Endothelial cell of umbilical vein (primary cell): Measurements from ENCODE around the gene SPDEF. TPM values are rescaled to one million over a fixed set of nuclear protein-coding genes. Genes with fewer than 3 reads are reported as not detected.

Source experiments
- BruUV-seq: library from RNA; stranded (reverse); fragments of 400-500 nt; replicated peaks from 2 replicates; lab custom pipeline; 2021; lab: Mats Ljungman, UMichigan
- CTCF ChIA-PET: fragments of 300-600, 350-600 bp; sonication (Branson Sonifier 250); formaldehyde crosslinking; loops from one replicate; lab custom pipeline; 2021; ENCODE audit warnings: antibody characterized with exemption, inconsistent platforms; lab: Charles Lee
- POLR2A ChIA-PET: fragments of 300-600, 350-600 bp; sonication (Branson Sonifier 250); formaldehyde crosslinking; loops from one replicate; lab custom pipeline; 2021; ENCODE audit warnings: antibody characterized with exemption, inconsistent platforms; lab: Charles Lee
- DNase-seq: peaks from one replicate; pipeline ENCODE4 v3.0.0-alpha.2; 2011; ENCODE audit warnings: low read depth, low spot score
- FAIRE-seq: peaks from 2 replicates; lab custom pipeline; 2011; peaks lifted over from hg19 to GRCh38; lab: Jason Lieb, UNC
- H2AFZ ChIP-seq: 2 replicates; pipeline ENCODE4 v1.6.0; 2012; ENCODE audit warnings: low read depth, low read length, control low read depth, inconsistent platforms
- H3K27ac ChIP-seq: 2 replicates; pipeline ENCODE4 v1.5.1; 2011; ENCODE audit warnings: low read depth, mild to moderate bottlenecking, control low read depth, low read length, moderate library complexity; ENCODE audit not compliant: insufficient read depth
- H3K27me3 ChIP-seq, 2 experiments: 2 replicates each; pipeline versions ENCODE4 v1.6.0 to v1.6.1; 2011; ENCODE audit warnings: low read length in 2 of 2, mixed read lengths in 1 of 2; ENCODE audit not compliant: control insufficient read depth in 2 of 2, insufficient read depth in 2 of 2
- H3K36me3 ChIP-seq, 2 experiments: 2 replicates in 1 of 2; 3 replicates in 1 of 2; pipeline ENCODE4 v1.5.1; 2011; ENCODE audit warnings: low read length in 2 of 2, mild to moderate bottlenecking in 1 of 2, moderate library complexity in 1 of 2; ENCODE audit not compliant: control insufficient read depth in 2 of 2, insufficient read depth in 2 of 2; ENCODE audit errors: extremely low read depth in 1 of 2
- H3K4me1 ChIP-seq: 3 replicates; pipeline ENCODE4 v1.5.1; 2011; ENCODE audit warnings: mild to moderate bottlenecking, low read length; ENCODE audit not compliant: control insufficient read depth, insufficient read depth; ENCODE audit errors: extremely low read depth
- H3K4me2 ChIP-seq: 2 replicates; pipeline ENCODE4 v1.6.1; 2011; ENCODE audit warnings: low read length, control low read depth, mixed read lengths; ENCODE audit not compliant: insufficient read depth
- H3K4me3 ChIP-seq, 3 experiments: fragments of 200-600 bp in 1 of 3; sonication (generic), shearing (Covaris generic) in 1 of 3; replicated peaks in 1 of 3; 2 replicates each; pipeline ENCODE4 v1.5.1; 2011 to 2016; ENCODE audit warnings: control low read depth in 3 of 3, low read length in 3 of 3, mild to moderate bottlenecking in 2 of 3, inconsistent platforms in 1 of 3, low read depth in 1 of 3, moderate library complexity in 1 of 3; ENCODE audit not compliant: insufficient read depth in 1 of 3
- H3K79me2 ChIP-seq: 2 replicates; pipeline ENCODE4 v1.6.0; 2012; ENCODE audit warnings: low read length, inconsistent platforms; ENCODE audit not compliant: control insufficient read depth, insufficient read depth
- H3K9ac ChIP-seq: replicated peaks from 2 replicates; pipeline ENCODE3; 2011; ENCODE audit warnings: low read length, control low read depth; ENCODE audit not compliant: insufficient read depth; ENCODE audit errors: extremely low read depth
- H3K9me1 ChIP-seq: replicated peaks from 3 replicates; pipeline ENCODE4 v1.6.0; 2011; ENCODE audit warnings: mild to moderate bottlenecking, low read length; ENCODE audit not compliant: control insufficient read depth, insufficient read depth; ENCODE audit errors: extremely low read depth
- H3K9me3 ChIP-seq: replicated peaks from 2 replicates; pipeline ENCODE4 v1.5.1; 2012; ENCODE audit warnings: low read length, inconsistent platforms; ENCODE audit not compliant: control insufficient read depth, insufficient read depth
- H4K20me1 ChIP-seq: replicated peaks from 2 replicates; pipeline ENCODE3; 2011; ENCODE audit warnings: mild to moderate bottlenecking, low read length; ENCODE audit not compliant: control insufficient read depth, insufficient read depth; ENCODE audit errors: extremely low read depth
- EZH2 ChIP-seq: IDR thresholded peaks from 2 replicates; pipeline ENCODE4 v1.6.1; 2012; ENCODE audit warnings: borderline replicate concordance, low read depth, mild to moderate bottlenecking, moderate library complexity, low read length, inconsistent platforms; ENCODE audit not compliant: severe bottlenecking
- FOS ChIP-seq: IDR thresholded peaks from 2 replicates; pipeline ENCODE4 v1.6.1; 2011; ENCODE audit warnings: mild to moderate bottlenecking, low read length, moderate library complexity, borderline replicate concordance; ENCODE audit not compliant: insufficient read depth
- GATA2 ChIP-seq: IDR thresholded peaks from 2 replicates; pipeline ENCODE4 v1.7.0; 2011; ENCODE audit warnings: low read depth, mild to moderate bottlenecking, moderate library complexity, mixed read lengths, low read length; ENCODE audit not compliant: insufficient read length, insufficient read depth
- JUN ChIP-seq: IDR thresholded peaks from 2 replicates; pipeline ENCODE4 v1.6.1; 2011; ENCODE audit warnings: borderline replicate concordance, low read depth; ENCODE audit not compliant: insufficient read length, insufficient read depth
- MAX ChIP-seq: IDR thresholded peaks from 2 replicates; pipeline ENCODE4 v1.6.1; 2011; ENCODE audit not compliant: insufficient read depth, insufficient read length
- MYC ChIP-seq: IDR thresholded peaks from one replicate; pipeline ENCODE4 v1.6.1; 2011; ENCODE audit warnings: mild to moderate bottlenecking, low read depth, low read length
- POLR2A ChIP-seq: IDR thresholded peaks from 2 replicates; pipeline ENCODE4 v1.6.1; 2012; ENCODE audit warnings: low read depth, mild to moderate bottlenecking, control low read depth, low read length
- POLR2AphosphoS5 ChIP-seq: IDR thresholded peaks from 2 replicates; pipeline ENCODE4 v1.6.1; 2012; ENCODE audit warnings: low read depth, mild to moderate bottlenecking, control low read depth, low read length, moderate library complexity; ENCODE audit not compliant: insufficient read depth
- dilution Hi-C: fragments of 300-500 bp; cut with MboI; formaldehyde crosslinking; loops from one replicate; pipeline ENCODE4 v1.15.0; 2019; ENCODE audit warnings: low sequenced_read_pairs; ENCODE audit not compliant: extremely low pct_ligation_motif_present
- intact Hi-C: fragments of 100-400 bp; cut with micrococcal nuclease; formaldehyde crosslinking; loops from one replicate; pipeline ENCODE4 v1.10.0; 2022
- polyA plus RNA-seq, 4 experiments: library from polyadenylated mRNA; depleted of rRNA in 3 of 4; stranded (reverse) in 3 of 4; unstranded in 1 of 4; fragments of >200 nt; gene quantifications; 2 replicates each; pipeline versions ENCODE4 v1.2.1 to v1.2.3, GENCODE V29; 2011 to 2012; ENCODE audit warnings: missing spikeins in 1 of 4
- total RNA-seq: library from RNA; stranded (reverse); gene quantifications from 2 replicates; pipeline ENCODE4 v1.2.3, GENCODE V29; 2021
- TF ChIP-seq, protein P1 (sequence below), 2 donors: IDR thresholded peaks; 1 replicate in 1 of 2; 2 replicates in 1 of 2; pipeline ENCODE4 v1.5.1; 2011; ENCODE audit warnings: low read length in 2 of 2, mild to moderate bottlenecking in 2 of 2, moderate library complexity in 2 of 2, control low read depth in 1 of 2, inconsistent platforms in 1 of 2, low read depth in 1 of 2; ENCODE audit not compliant: insufficient read depth in 1 of 2; ENCODE audit errors: extremely low read depth in 1 of 2

SPDEF gene
- total and polyA plus RNA-seq, 2 donors (not counting 3 experiments of a cell fraction or from before 2014, with no cell fraction given) = not detected

DNA sequence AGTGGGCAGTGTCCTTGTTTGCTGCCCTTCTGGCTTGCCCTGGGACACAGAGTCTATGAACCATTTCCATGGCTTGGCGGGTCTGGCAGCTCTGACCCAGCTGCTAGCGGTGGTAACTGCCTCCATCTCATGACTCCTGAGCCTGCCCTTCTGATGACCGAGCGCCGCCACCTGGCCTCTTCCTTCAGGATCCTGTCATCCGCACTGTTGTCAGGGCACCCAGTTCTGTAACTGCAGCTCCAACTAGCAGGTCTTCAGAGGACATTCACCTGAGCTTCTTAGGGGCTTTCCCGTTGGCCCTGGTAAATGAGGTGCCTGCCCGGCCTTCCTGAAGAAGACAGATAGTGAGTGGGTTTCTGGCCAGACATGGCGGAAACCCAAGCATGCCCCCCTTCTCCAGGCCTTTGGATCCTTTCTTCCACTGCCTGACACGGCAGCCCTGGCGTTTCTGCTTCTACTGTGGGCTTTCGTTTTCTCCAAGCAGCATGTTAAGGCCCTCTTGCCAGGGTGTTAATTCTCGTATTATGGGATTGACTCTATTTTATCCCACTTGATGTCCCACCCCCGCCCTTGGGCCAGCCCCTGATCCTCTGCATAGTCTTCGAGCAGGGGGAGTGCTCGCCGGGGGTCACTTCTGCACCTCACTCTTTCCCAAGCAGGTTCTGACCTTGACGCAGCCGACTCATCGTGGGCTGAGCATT is 65.6 kb downstream of the SPDEF start:
- H3K9me3 ChIP-seq = no peaks in the 10 kb centered on the region

More for the DNA sequence above, 65.6 kb downstream of the SPDEF start:
- BruUV-seq = no TSS peak
- H3K9ac ChIP-seq = no peak overlapping the region
- DNase-seq = no peak
- peaks cover 0 to 7% of the 10 kb centered on the region in 2 experiments for H3K27me3 ChIP-seq
- TF ChIP-seq, protein P1, sequence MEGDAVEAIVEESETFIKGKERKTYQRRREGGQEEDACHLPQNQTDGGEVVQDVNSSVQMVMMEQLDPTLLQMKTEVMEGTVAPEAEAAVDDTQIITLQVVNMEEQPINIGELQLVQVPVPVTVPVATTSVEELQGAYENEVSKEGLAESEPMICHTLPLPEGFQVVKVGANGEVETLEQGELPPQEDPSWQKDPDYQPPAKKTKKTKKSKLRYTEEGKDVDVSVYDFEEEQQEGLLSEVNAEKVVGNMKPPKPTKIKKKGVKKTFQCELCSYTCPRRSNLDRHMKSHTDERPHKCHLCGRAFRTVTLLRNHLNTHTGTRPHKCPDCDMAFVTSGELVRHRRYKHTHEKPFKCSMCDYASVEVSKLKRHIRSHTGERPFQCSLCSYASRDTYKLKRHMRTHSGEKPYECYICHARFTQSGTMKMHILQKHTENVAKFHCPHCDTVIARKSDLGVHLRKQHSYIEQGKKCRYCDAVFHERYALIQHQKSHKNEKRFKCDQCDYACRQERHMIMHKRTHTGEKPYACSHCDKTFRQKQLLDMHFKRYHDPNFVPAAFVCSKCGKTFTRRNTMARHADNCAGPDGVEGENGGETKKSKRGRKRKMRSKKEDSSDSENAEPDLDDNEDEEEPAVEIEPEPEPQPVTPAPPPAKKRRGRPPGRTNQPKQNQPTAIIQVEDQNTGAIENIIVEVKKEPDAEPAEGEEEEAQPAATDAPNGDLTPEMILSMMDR (IDR thresholded peaks at IDR 0.05; ENCODE audit: extremely low read depth in 1 of 2, insufficient read depth in 1 of 2, low read depth in 1 of 2, low read length in 2 of 2) = no peak
- TF ChIP-seq GATA2 (no peak), MAX (no peak), POLR2AphosphoS5 (no peak), JUN (no peak), MYC (no peak), FOS (no peak), EZH2 (no peak), POLR2A (no peak)
- no peaks in the 10 kb centered on the region for H3K4me1 ChIP-seq
- H3K36me3 ChIP-seq = no peaks in the 10 kb centered on the region
- H3K79me2 ChIP-seq = no peaks in the 10 kb centered on the region
- no peaks in the 10 kb centered on the region for H3K9me1 ChIP-seq
- dilution Hi-C loops (no loop called here), intact Hi-C loops (no loop called here)
- ChIA-PET POLR2A (no interaction called here), CTCF (no interaction called here)
- FAIRE-seq = no peak
- no peak overlapping the region for H3K4me3 ChIP-seq
- no peaks in the 10 kb centered on the region for H4K20me1 ChIP-seq
- H3K27ac ChIP-seq = no peak overlapping the region
- no peak overlapping the region for H3K4me2 ChIP-seq
- H2AFZ ChIP-seq = no peak overlapping the region
